WTC11 (cell line): ENCODE data around the gene UNC79. TPM values are rescaled to one million over a fixed set of nuclear protein-coding genes. Genes with fewer than 3 reads are reported as not detected.

ENCODE experiments used
- ATAC-seq: fragments of 200-7000 bp; cut with Tn5 transposase; 2 replicates; pipeline ENCODE4 v1.10.0; 2021; ENCODE audit warnings: mild to moderate bottlenecking, moderate library complexity
- CTCF ChIA-PET: fragments of 300-600 bp; sonication (Branson Sonifier 250); formaldehyde crosslinking; loops from one replicate; lab custom pipeline; 2021; ENCODE audit warnings: antibody characterized with exemption; lab: Charles Lee
- POLR2A ChIA-PET: fragments of 350-600 bp; sonication (Branson Sonifier 250); formaldehyde crosslinking; loops from one replicate; lab custom pipeline; 2021; ENCODE audit warnings: antibody characterized with exemption; lab: Charles Lee
- DNase-seq: peaks from one replicate; pipeline ENCODE4 v3.0.0; 2021; ENCODE audit warnings: low spot score
- H3K27ac Mint-ChIP-seq: 2 replicates; pipeline ENCODE4 v1.8.0; 2021; ENCODE audit warnings: mixed read lengths
- H3K27me3 Mint-ChIP-seq: 2 replicates; pipeline ENCODE4 v1.8.0; 2021; ENCODE audit warnings: low read depth, mild to moderate bottlenecking, moderate library complexity, mixed read lengths
- H3K36me3 Mint-ChIP-seq: 2 replicates; pipeline ENCODE4 v1.8.0; 2021; ENCODE audit warnings: mixed read lengths
- H3K4me1 Mint-ChIP-seq: 2 replicates; pipeline ENCODE4 v1.8.0; 2022; ENCODE audit warnings: mixed read lengths
- H3K4me3 Mint-ChIP-seq: 2 replicates; pipeline ENCODE4 v1.8.0; 2021; ENCODE audit warnings: mild to moderate bottlenecking, moderate library complexity, mixed read lengths
- H3K9me3 Mint-ChIP-seq: 2 replicates; pipeline ENCODE4 v1.8.0; 2021; ENCODE audit warnings: mixed read lengths
- AR ChIP-seq: fragments of 250-450 bp; sonication (Bioruptor Pico); IDR thresholded peaks from 2 replicates; pipeline ENCODE4 v1.9.0; 2021; ENCODE audit warnings: mild to moderate bottlenecking
- ATF1 ChIP-seq: sonication (generic); formaldehyde crosslinking; IDR thresholded peaks from 2 replicates; pipeline ENCODE4 v1.8.1; 2023; ENCODE audit warnings: mild to moderate bottlenecking, moderate library complexity, missing genetic modification reagents
- ATF6 ChIP-seq: sonication (generic); formaldehyde crosslinking; IDR thresholded peaks from 2 replicates; pipeline ENCODE4 v1.8.1; 2023; ENCODE audit warnings: mild to moderate bottlenecking, missing genetic modification reagents
- CREB1 ChIP-seq: sonication (generic); formaldehyde crosslinking; IDR thresholded peaks from 2 replicates; pipeline ENCODE4 v1.8.0; 2023; ENCODE audit warnings: mild to moderate bottlenecking, missing genetic modification reagents
- ESRRA ChIP-seq: sonication (generic); formaldehyde crosslinking; IDR thresholded peaks from 2 replicates; pipeline ENCODE4 v1.8.1; 2022; ENCODE audit warnings: mild to moderate bottlenecking, missing genetic modification reagents, borderline replicate concordance
- ETV6 ChIP-seq: sonication (generic); formaldehyde crosslinking; IDR thresholded peaks from 2 replicates; pipeline ENCODE4 v1.8.1; 2022; ENCODE audit warnings: mild to moderate bottlenecking, missing genetic modification reagents
- FOXJ3 ChIP-seq: sonication (generic); formaldehyde crosslinking; IDR thresholded peaks from 2 replicates; pipeline ENCODE4 v1.9.0; 2021; ENCODE audit warnings: missing genetic modification reagents, mild to moderate bottlenecking, borderline replicate concordance
- IRF2 ChIP-seq: sonication (generic); formaldehyde crosslinking; IDR thresholded peaks from 2 replicates; pipeline ENCODE4 v1.8.0; 2022; ENCODE audit warnings: low read depth, missing genetic modification reagents, borderline replicate concordance
- MXD4 ChIP-seq: fragments of 250-450 bp; sonication (Bioruptor Pico); IDR thresholded peaks from 2 replicates; pipeline ENCODE4 v1.8.0; 2021; ENCODE audit warnings: mild to moderate bottlenecking, moderate library complexity, borderline replicate concordance
- NR1H2 ChIP-seq: sonication (generic); formaldehyde crosslinking; IDR thresholded peaks from 2 replicates; pipeline ENCODE4 v1.9.0; 2021; ENCODE audit warnings: mild to moderate bottlenecking, moderate library complexity, missing genetic modification reagents
- STAT6 ChIP-seq: sonication (generic); formaldehyde crosslinking; conservative IDR thresholded peaks from 2 replicates; pipeline ENCODE4 v1.8.1; 2023; ENCODE audit warnings: mild to moderate bottlenecking, low read depth, missing genetic modification reagents, moderate library complexity
- TP53 ChIP-seq: sonication (generic); formaldehyde crosslinking; IDR thresholded peaks from 2 replicates; pipeline ENCODE4 v1.8.1; 2023; ENCODE audit warnings: mild to moderate bottlenecking, missing genetic modification reagents
- ZBTB21 ChIP-seq: sonication (generic); formaldehyde crosslinking; IDR thresholded peaks from 2 replicates; pipeline ENCODE4 v1.8.1; 2023; ENCODE audit warnings: mild to moderate bottlenecking, missing genetic modification reagents, borderline replicate concordance
- ZBTB43 ChIP-seq: sonication (generic); formaldehyde crosslinking; IDR thresholded peaks from 2 replicates; pipeline ENCODE4 v1.8.1; 2023; ENCODE audit warnings: mild to moderate bottlenecking, missing genetic modification reagents
- ZNF138 ChIP-seq: sonication (generic); formaldehyde crosslinking; conservative IDR thresholded peaks from 2 replicates; pipeline ENCODE4 v1.8.1; 2022; ENCODE audit warnings: mild to moderate bottlenecking, moderate library complexity, missing genetic modification reagents
- total RNA-seq: library from RNA; stranded (reverse); gene quantifications from 3 replicates; pipeline ENCODE4 v1.2.3, GENCODE V29; 2021
- TF ChIP-seq, protein P1 (sequence below): sonication (generic); formaldehyde crosslinking; IDR thresholded peaks from 2 replicates; pipeline ENCODE4 v1.8.1; 2023; ENCODE audit warnings: mild to moderate bottlenecking, missing genetic modification reagents, moderate library complexity
- TF ChIP-seq, protein P2 (sequence below): sonication (generic); formaldehyde crosslinking; IDR thresholded peaks from 2 replicates; pipeline ENCODE4 v1.8.1; 2022; ENCODE audit warnings: mild to moderate bottlenecking, missing genetic modification reagents, moderate library complexity, borderline replicate concordance

UNC79 gene
- total RNA-seq, 1 experiment from 2014 or later = 2.1 TPM

DNA sequence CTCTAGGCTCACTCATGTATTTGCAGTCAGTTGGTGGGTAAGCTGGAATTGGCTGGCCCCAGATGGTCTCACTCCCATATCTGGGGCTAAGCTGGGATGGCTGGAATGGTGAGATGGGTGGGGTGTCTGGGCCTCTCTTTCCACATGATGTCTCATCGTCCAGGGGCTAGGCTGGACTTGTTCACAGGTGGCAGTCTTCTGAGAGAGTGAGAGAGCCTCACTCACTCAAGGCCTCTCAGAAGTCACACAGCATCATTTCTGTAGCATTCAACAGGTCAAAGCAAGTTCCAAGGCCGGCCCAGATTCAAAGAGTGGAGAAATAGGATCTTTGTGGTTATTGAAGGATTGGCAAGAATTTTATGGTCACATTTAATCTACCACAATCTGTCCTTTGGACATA is 102.7 kb downstream of the UNC79 start (continued):
- no peak for TF ChIP-seq NR1H2 (CRISPR knock-in tag)

DNA sequence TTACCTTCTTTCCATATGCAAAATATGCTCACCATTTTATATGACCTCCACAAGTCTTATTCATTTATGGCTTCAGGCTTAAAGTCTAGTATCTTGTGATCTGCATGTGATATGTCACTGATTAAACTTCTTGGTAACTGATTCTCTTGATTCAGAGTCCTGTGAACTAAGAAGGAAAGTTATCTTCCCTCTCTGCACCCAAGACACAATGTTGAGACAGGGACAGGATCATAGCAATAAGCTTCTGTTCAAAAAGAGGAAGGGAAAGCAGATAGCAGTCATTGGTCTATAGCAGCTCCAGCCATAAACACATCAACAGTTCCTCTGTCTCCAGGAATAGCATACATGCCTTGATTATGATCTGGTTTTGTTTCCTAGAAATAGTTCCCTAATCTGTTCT is 103.1 kb downstream of the UNC79 start:
- TF ChIP-seq, protein P1, sequence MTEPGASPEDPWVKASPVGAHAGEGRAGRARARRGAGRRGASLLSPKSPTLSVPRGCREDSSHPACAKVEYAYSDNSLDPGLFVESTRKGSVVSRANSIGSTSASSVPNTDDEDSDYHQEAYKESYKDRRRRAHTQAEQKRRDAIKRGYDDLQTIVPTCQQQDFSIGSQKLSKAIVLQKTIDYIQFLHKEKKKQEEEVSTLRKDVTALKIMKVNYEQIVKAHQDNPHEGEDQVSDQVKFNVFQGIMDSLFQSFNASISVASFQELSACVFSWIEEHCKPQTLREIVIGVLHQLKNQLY = no peak
- TF ChIP-seq ATF1 (CRISPR knock-in tag) = no peak
- no peak for TF ChIP-seq ATF6 (CRISPR knock-in tag)
- TF ChIP-seq ZBTB21 (CRISPR knock-in tag) = no peak
- TF ChIP-seq AR (CRISPR knock-in tag) = no peak
- no peak for TF ChIP-seq ZBTB43 (CRISPR knock-in tag)
- TF ChIP-seq IRF2 = no peak
- no peak for TF ChIP-seq MXD4 (CRISPR knock-in tag)
- no peak for TF ChIP-seq FOXJ3 (CRISPR knock-in tag)
- TF ChIP-seq STAT6 (CRISPR knock-in tag) = no peak
- no peak for TF ChIP-seq CREB1 (CRISPR knock-in tag)
- no peak for TF ChIP-seq ESRRA (CRISPR knock-in tag)
- no peak for TF ChIP-seq ZNF138 (CRISPR knock-in tag)
- TF ChIP-seq ETV6 (CRISPR knock-in tag) = no peak
- TF ChIP-seq, protein P2, sequence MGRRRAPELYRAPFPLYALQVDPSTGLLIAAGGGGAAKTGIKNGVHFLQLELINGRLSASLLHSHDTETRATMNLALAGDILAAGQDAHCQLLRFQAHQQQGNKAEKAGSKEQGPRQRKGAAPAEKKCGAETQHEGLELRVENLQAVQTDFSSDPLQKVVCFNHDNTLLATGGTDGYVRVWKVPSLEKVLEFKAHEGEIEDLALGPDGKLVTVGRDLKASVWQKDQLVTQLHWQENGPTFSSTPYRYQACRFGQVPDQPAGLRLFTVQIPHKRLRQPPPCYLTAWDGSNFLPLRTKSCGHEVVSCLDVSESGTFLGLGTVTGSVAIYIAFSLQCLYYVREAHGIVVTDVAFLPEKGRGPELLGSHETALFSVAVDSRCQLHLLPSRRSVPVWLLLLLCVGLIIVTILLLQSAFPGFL (CRISPR knock-in tag) = no peak
- no peak for TF ChIP-seq TP53 (CRISPR knock-in tag)
- Mint-ChIP-seq H3K36me3 (peaks cover 4% of the 10 kb centered on the region; the same call in 1 of the 2 replicates), H3K4me3 (no peak overlapping the region), H3K9me3 (peaks cover 5% of the 10 kb centered on the region), H3K4me1 (peaks cover 4% of the 10 kb centered on the region; the same call in 1 of the 2 replicates), H3K27me3 (no peaks in the 10 kb centered on the region), H3K27ac (no peak overlapping the region)
- CTCF ChIA-PET = interaction anchor here (0.5 kb wide), 1 partner anchor 789 kb away, joined by 4 read pairs; no protein-coding TSS in a partner anchor
- DNase-seq = no peak
- POLR2A ChIA-PET = no interaction called here
- no peak for ATAC-seq
